ENCODE results near the gene RAB3IL1. TPM values are rescaled to one million over a fixed set of nuclear protein-coding genes. Genes with fewer than 3 reads are reported as not detected.

Gene RAB3IL1
- total RNA-seq, 3 donors from 2014 or later, result 2.6 to 15.0 (median 11.8) TPM

- TF ChIP-seq, protein P1, sequence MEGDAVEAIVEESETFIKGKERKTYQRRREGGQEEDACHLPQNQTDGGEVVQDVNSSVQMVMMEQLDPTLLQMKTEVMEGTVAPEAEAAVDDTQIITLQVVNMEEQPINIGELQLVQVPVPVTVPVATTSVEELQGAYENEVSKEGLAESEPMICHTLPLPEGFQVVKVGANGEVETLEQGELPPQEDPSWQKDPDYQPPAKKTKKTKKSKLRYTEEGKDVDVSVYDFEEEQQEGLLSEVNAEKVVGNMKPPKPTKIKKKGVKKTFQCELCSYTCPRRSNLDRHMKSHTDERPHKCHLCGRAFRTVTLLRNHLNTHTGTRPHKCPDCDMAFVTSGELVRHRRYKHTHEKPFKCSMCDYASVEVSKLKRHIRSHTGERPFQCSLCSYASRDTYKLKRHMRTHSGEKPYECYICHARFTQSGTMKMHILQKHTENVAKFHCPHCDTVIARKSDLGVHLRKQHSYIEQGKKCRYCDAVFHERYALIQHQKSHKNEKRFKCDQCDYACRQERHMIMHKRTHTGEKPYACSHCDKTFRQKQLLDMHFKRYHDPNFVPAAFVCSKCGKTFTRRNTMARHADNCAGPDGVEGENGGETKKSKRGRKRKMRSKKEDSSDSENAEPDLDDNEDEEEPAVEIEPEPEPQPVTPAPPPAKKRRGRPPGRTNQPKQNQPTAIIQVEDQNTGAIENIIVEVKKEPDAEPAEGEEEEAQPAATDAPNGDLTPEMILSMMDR (IDR thresholded peaks at IDR 0.05), result no peak
- H3K4me3 ChIP-seq, result no peak overlapping the region
- DNase-seq (no peak), ATAC-seq (no peak)
- H3K9me3 ChIP-seq, result no peaks in the 10 kb centered on the region
- no peaks in the 10 kb centered on the region for H3K4me1 ChIP-seq (ENCODE audit: low read depth)
- H3K36me3 ChIP-seq (ENCODE audit: low read depth), result no peaks in the 10 kb centered on the region
- intact Hi-C loops (cut with DNase I, micrococcal nuclease), result no loop called here
Measured at GRCh38 chr11:61902313-61902712, 15.1 kb downstream of the RAB3IL1 start.

GRCh38 chr11:61901397-61901796 lies 16.0 kb downstream of the RAB3IL1 start:
- TF ChIP-seq, protein P1 (IDR thresholded peaks at IDR 0.05), result no peak
- no peak overlapping the region for H3K4me3 ChIP-seq

GRCh38 chr11:61900251-61900650 lies 17.1 kb downstream of the RAB3IL1 start:
- TF ChIP-seq, protein P1 (IDR thresholded peaks at IDR 0.05), result no peak
- no peak overlapping the region for H3K4me3 ChIP-seq
- no peak for DNase-seq
- no peak for ATAC-seq
- no peaks in the 10 kb centered on the region for H3K4me1 ChIP-seq (ENCODE audit: low read depth)
- no peaks in the 10 kb centered on the region for H3K36me3 ChIP-seq (ENCODE audit: low read depth)
- H3K9me3 ChIP-seq, result no peaks in the 10 kb centered on the region
- intact Hi-C loops (cut with DNase I, micrococcal nuclease), result no loop called here

More at GRCh38 chr11:61901397-61901796, 16.0 kb downstream of the RAB3IL1 start:
- ATAC-seq, result no peak
- Histone ChIP-seq H3K9me3 (no peaks in the 10 kb centered on the region), H3K4me1 (ENCODE audit: low read depth) (no peaks in the 10 kb centered on the region), H3K36me3 (ENCODE audit: low read depth) (no peaks in the 10 kb centered on the region)
- no peak for DNase-seq
- intact Hi-C loops (cut with DNase I, micrococcal nuclease), result no loop called here

GRCh38 chr11:61899146-61899841 lies 18.1 kb downstream of the RAB3IL1 start:
- H3K9me3 ChIP-seq, result no peaks in the 10 kb centered on the region
- no peaks in the 10 kb centered on the region for H3K36me3 ChIP-seq (ENCODE audit: low read depth)
- ATAC-seq (peak; percentile 95), DNase-seq (peak; percentile 90)
- TF ChIP-seq, protein P1 (IDR thresholded peaks at IDR 0.05), result peak; percentile 99
- H3K4me1 ChIP-seq (ENCODE audit: low read depth), result no peaks in the 10 kb centered on the region
- no peak overlapping the region for H3K4me3 ChIP-seq
- intact Hi-C loops (cut with DNase I, micrococcal nuclease), result loop anchor here (2.0 to 10.0 kb wide), 3 partner anchors 46 to 183 kb away; no protein-coding TSS in a partner anchor

DNA sequence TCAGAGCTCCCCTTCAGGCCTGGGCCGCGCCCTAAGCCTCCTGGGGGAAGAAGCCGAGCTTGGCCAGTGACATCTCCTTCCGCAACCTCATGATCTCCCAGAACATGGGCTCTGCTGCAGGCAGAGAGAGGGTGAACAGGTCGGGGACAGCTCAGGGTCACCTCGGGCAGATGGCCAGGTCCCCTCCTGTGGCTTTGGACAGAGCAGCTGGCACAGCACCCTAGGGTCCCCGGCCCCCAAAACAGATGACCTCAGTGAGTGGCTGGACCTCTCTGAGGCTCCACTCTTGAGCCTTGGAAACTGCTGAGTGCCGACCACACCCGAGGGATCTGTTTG lies 19.2 kb downstream of the RAB3IL1 start:
- Histone ChIP-seq H3K4me1 (ENCODE audit: low read depth) (no peaks in the 10 kb centered on the region), H3K9me3 (no peaks in the 10 kb centered on the region), H3K4me3 (no peak overlapping the region), H3K36me3 (ENCODE audit: low read depth) (no peaks in the 10 kb centered on the region)
- no peak for DNase-seq
- peak; percentile 13 for ATAC-seq
- intact Hi-C loops (cut with DNase I, micrococcal nuclease), result loop anchor here (2.0 to 10.0 kb wide), 3 partner anchors 47 to 184 kb away; no protein-coding TSS in a partner anchor
- TF ChIP-seq, protein P1 (IDR thresholded peaks at IDR 0.05), result no peak
